Adipocyte (in vitro differentiated cells): Measurements from ENCODE around the gene CDH12.

Source experiments
- DNase-seq: peaks from one replicate; pipeline ENCODE4 v3.0.0-alpha.2; 2015; ENCODE audit warnings: low read depth
- H3K27me3 ChIP-seq: replicated peaks from 2 replicates; pipeline ENCODE4 v1.7.0; 2013; ENCODE audit warnings: mild to moderate bottlenecking, low read length, moderate library complexity; ENCODE audit not compliant: control insufficient read depth, insufficient read depth
- H3K36me3 ChIP-seq: 2 replicates; pipeline ENCODE4 v1.7.0; 2013; ENCODE audit warnings: low read length, mild to moderate bottlenecking, moderate library complexity; ENCODE audit not compliant: control insufficient read depth, insufficient read depth, severe bottlenecking
- H3K4me1 ChIP-seq: 2 replicates; pipeline ENCODE4 v1.7.0; 2013; ENCODE audit warnings: mild to moderate bottlenecking, low read length, moderate library complexity; ENCODE audit not compliant: control insufficient read depth, insufficient read depth
- H3K4me3 ChIP-seq: 2 replicates; pipeline ENCODE4 v1.7.0; 2013; ENCODE audit warnings: mild to moderate bottlenecking, low read length, moderate library complexity
- H3K9ac ChIP-seq: 2 replicates; pipeline ENCODE4 v1.7.0; 2013; ENCODE audit warnings: mild to moderate bottlenecking, low read length, moderate library complexity
- H3K9me3 ChIP-seq: 2 replicates; pipeline ENCODE4 v1.7.0; 2013; ENCODE audit warnings: mild to moderate bottlenecking, low read length, moderate library complexity; ENCODE audit not compliant: control insufficient read depth

CDH12 gene

GRCh38 chr5:21882074-21882745 lies 970.9 kb downstream of the CDH12 start:
- H3K4me1 ChIP-seq: no peaks in the 10 kb centered on the region
- H3K4me3 ChIP-seq: no peak overlapping the region
- no peak for DNase-seq
- H3K36me3 ChIP-seq: no peaks in the 10 kb centered on the region
- no peaks in the 10 kb centered on the region for H3K27me3 ChIP-seq
- H3K9ac ChIP-seq: no peak overlapping the region
- H3K9me3 ChIP-seq: no peaks in the 10 kb centered on the region

GRCh38 chr5:21880164-21880563 lies 973.0 kb downstream of the CDH12 start:
- no peak for DNase-seq
- Histone ChIP-seq H3K9ac (no peak overlapping the region), H3K4me1 (no peaks in the 10 kb centered on the region), H3K36me3 (no peaks in the 10 kb centered on the region), H3K4me3 (no peak overlapping the region), H3K27me3 (no peaks in the 10 kb centered on the region), H3K9me3 (no peaks in the 10 kb centered on the region)

- Histone ChIP-seq H3K9ac (no peak overlapping the region), H3K27me3 (no peaks in the 10 kb centered on the region), H3K4me1 (no peaks in the 10 kb centered on the region), H3K36me3 (no peaks in the 10 kb centered on the region), H3K4me3 (no peak overlapping the region), H3K9me3 (peaks cover 3% of the 10 kb centered on the region)
- DNase-seq: no peak
These were observed 990.2 kb downstream of the CDH12 start for GRCh38 chr5:21862986-21863385.

- no peak for DNase-seq
- H3K9me3 ChIP-seq: peaks cover 2% of the 10 kb centered on the region
- H3K36me3 ChIP-seq: no peaks in the 10 kb centered on the region
- no peak overlapping the region for H3K9ac ChIP-seq
- no peak overlapping the region for H3K4me3 ChIP-seq
- H3K4me1 ChIP-seq: no peaks in the 10 kb centered on the region
- H3K27me3 ChIP-seq: no peaks in the 10 kb centered on the region
These were observed 994.7 kb downstream of the CDH12 start for GRCh38 chr5:21858441-21858840.

- Histone ChIP-seq H3K9ac (no peak overlapping the region), H3K9me3 (peaks cover 2% of the 10 kb centered on the region), H3K27me3 (no peaks in the 10 kb centered on the region), H3K4me3 (no peak overlapping the region), H3K4me1 (no peaks in the 10 kb centered on the region), H3K36me3 (no peaks in the 10 kb centered on the region)
- no peak for DNase-seq
These were observed 996.2 kb downstream of the CDH12 start for GRCh38 chr5:21856987-21857386.

- Histone ChIP-seq H3K27me3 (no peaks in the 10 kb centered on the region), H3K9ac (no peak overlapping the region), H3K9me3 (no peaks in the 10 kb centered on the region), H3K4me3 (no peak overlapping the region), H3K36me3 (no peaks in the 10 kb centered on the region), H3K4me1 (no peaks in the 10 kb centered on the region)
- no peak for DNase-seq
These were observed 1005.8 kb downstream of the CDH12 start for GRCh38 chr5:21847300-21847699.

- Histone ChIP-seq H3K9me3 (peaks cover 2% of the 10 kb centered on the region), H3K36me3 (no peaks in the 10 kb centered on the region), H3K9ac (no peak overlapping the region), H3K4me3 (no peak overlapping the region), H3K27me3 (no peaks in the 10 kb centered on the region), H3K4me1 (no peaks in the 10 kb centered on the region)
- no peak for DNase-seq
These were observed 1008.2 kb downstream of the CDH12 start for GRCh38 chr5:21844960-21845359.

- Histone ChIP-seq H3K4me3 (no peak overlapping the region), H3K27me3 (no peaks in the 10 kb centered on the region), H3K9ac (no peak overlapping the region), H3K4me1 (no peaks in the 10 kb centered on the region), H3K9me3 (peaks cover 3% of the 10 kb centered on the region), H3K36me3 (no peaks in the 10 kb centered on the region)
- no peak for DNase-seq
These were observed 1018.3 kb downstream of the CDH12 start for GRCh38 chr5:21834863-21835262.

GRCh38 chr5:21831145-21831787 lies 1021.9 kb downstream of the CDH12 start:
- Histone ChIP-seq H3K36me3 (no peaks in the 10 kb centered on the region), H3K4me3 (no peak overlapping the region), H3K4me1 (no peaks in the 10 kb centered on the region), H3K9me3 (no peaks in the 10 kb centered on the region), H3K9ac (no peak overlapping the region), H3K27me3 (no peaks in the 10 kb centered on the region)
- no peak for DNase-seq

GRCh38 chr5:21826884-21827283 lies 1026.3 kb downstream of the CDH12 start:
- Histone ChIP-seq H3K4me3 (no peak overlapping the region), H3K4me1 (no peaks in the 10 kb centered on the region), H3K9me3 (no peaks in the 10 kb centered on the region), H3K27me3 (no peaks in the 10 kb centered on the region), H3K9ac (no peak overlapping the region), H3K36me3 (no peaks in the 10 kb centered on the region)
- no peak for DNase-seq

GRCh38 chr5:21823588-21823987 lies 1029.6 kb downstream of the CDH12 start:
- no peak for DNase-seq
- Histone ChIP-seq H3K9ac (no peak overlapping the region), H3K4me1 (peaks cover 4% of the 10 kb centered on the region), H3K36me3 (no peaks in the 10 kb centered on the region), H3K9me3 (no peaks in the 10 kb centered on the region), H3K27me3 (no peaks in the 10 kb centered on the region), H3K4me3 (no peak overlapping the region)
